Measurements from ENCODE around the gene NBDY. TPM values are rescaled to one million over a fixed set of nuclear protein-coding genes. Genes with fewer than 3 reads are reported as not detected.
"Not testable (repeated sequence)": the region's sequence is repeated elsewhere in the genome, so short reads cannot be mapped to it uniquely, and the experiment has no call there.

The NBDY gene
- total RNA-seq (2014; rRNA removed; shearing (Covaris generic)), result 25.6 and 35.6 TPM in 2 replicates

- peak; percentile 68 for DNase-seq (ENCODE audit: low read depth)
These were observed at the start of gene NBDY for GRCh38 chrX:56729152-56729850. NBDY (plus strand) TSS chrX:56729243; CDS start chrX:56729354, 111 bp downstream.

GRCh38 chrX:56704530-56704929, 24.5 kb upstream of the NBDY start:
- not testable (repeated sequence) for DNase-seq (ENCODE audit: low read depth)

- peak; percentile 58 for DNase-seq (ENCODE audit: low read depth)
These were observed 2.4 kb upstream of the NBDY start for GRCh38 chrX:56726605-56727004.

GRCh38 chrX:56727531-56727930, 1.5 kb upstream of the NBDY start:
- DNase-seq (ENCODE audit: low read depth), result no peak

- DNase-seq (ENCODE audit: low read depth), result peak; percentile 35
These were observed 722 bp upstream of the NBDY start for GRCh38 chrX:56728321-56728720.

- peak; percentile 46 for DNase-seq (ENCODE audit: low read depth)
These were observed 291 bp upstream of the NBDY start for GRCh38 chrX:56728752-56729151.

GRCh38 chrX:56733459-56734046, 4.5 kb downstream of the NBDY start:
- DNase-seq (ENCODE audit: low read depth), result peak; percentile 54

GRCh38 chrX:56736219-56736618, 7.2 kb downstream of the NBDY start:
- no peak for DNase-seq (ENCODE audit: low read depth)

GRCh38 chrX:56738670-56739069, 9.6 kb downstream of the NBDY start:
- DNase-seq (ENCODE audit: low read depth), result no peak

GRCh38 chrX:56744996-56745395, 16.0 kb downstream of the NBDY start:
- DNase-seq (ENCODE audit: low read depth), result peak; percentile 81

- DNase-seq (ENCODE audit: low read depth), result no peak
These were observed 18.0 kb downstream of the NBDY start for GRCh38 chrX:56746996-56747395.

GRCh38 chrX:56751071-56751470, 22.0 kb downstream of the NBDY start:
- no peak for DNase-seq (ENCODE audit: low read depth)

GRCh38 chrX:56757327-56757726, 28.3 kb downstream of the NBDY start:
- DNase-seq (ENCODE audit: low read depth), result no peak

- DNase-seq (ENCODE audit: low read depth), result no peak
These were observed 29.4 kb downstream of the NBDY start for GRCh38 chrX:56758456-56758855.

- no peak for DNase-seq (ENCODE audit: low read depth)
These were observed 30.8 kb downstream of the NBDY start for GRCh38 chrX:56759736-56760409.

GRCh38 chrX:56760410-56761124, 31.5 kb downstream of the NBDY start:
- DNase-seq (ENCODE audit: low read depth), result not testable (repeated sequence)

GRCh38 chrX:56761167-56761566, 32.1 kb downstream of the NBDY start:
- no peak for DNase-seq (ENCODE audit: low read depth)

- no peak for DNase-seq (ENCODE audit: low read depth)
These were observed 33.2 kb downstream of the NBDY start for GRCh38 chrX:56762220-56762619.

- DNase-seq (ENCODE audit: low read depth), result no peak
These were observed 33.9 kb downstream of the NBDY start for GRCh38 chrX:56762707-56763555.

- no peak for DNase-seq (ENCODE audit: low read depth)
These were observed 34.6 kb downstream of the NBDY start for GRCh38 chrX:56763556-56764152.

Measured in RPMI7951 (cell line).